Hematopoietic multipotent progenitor cell (in vitro differentiated cells): Measurements from ENCODE around the gene SMYD2. TPM values are rescaled to one million over a fixed set of nuclear protein-coding genes. Genes with fewer than 3 reads are reported as not detected.

Source experiments
- DNase-seq, 3 donors: peaks; one replicate each; pipeline ENCODE4 v3.0.0-alpha.2; 2011 to 2015; ENCODE audit warnings: low read depth in 2 of 3, low spot score in 2 of 3
- total RNA-seq: library from RNA; depleted of rRNA; stranded (reverse); fragments of >200 nt; gene quantifications from one replicate; pipeline ENCODE4 v1.2.3, GENCODE V29; 2012

Gene SMYD2
- total RNA-seq, 1 donor, result 7.3 TPM

DNA sequence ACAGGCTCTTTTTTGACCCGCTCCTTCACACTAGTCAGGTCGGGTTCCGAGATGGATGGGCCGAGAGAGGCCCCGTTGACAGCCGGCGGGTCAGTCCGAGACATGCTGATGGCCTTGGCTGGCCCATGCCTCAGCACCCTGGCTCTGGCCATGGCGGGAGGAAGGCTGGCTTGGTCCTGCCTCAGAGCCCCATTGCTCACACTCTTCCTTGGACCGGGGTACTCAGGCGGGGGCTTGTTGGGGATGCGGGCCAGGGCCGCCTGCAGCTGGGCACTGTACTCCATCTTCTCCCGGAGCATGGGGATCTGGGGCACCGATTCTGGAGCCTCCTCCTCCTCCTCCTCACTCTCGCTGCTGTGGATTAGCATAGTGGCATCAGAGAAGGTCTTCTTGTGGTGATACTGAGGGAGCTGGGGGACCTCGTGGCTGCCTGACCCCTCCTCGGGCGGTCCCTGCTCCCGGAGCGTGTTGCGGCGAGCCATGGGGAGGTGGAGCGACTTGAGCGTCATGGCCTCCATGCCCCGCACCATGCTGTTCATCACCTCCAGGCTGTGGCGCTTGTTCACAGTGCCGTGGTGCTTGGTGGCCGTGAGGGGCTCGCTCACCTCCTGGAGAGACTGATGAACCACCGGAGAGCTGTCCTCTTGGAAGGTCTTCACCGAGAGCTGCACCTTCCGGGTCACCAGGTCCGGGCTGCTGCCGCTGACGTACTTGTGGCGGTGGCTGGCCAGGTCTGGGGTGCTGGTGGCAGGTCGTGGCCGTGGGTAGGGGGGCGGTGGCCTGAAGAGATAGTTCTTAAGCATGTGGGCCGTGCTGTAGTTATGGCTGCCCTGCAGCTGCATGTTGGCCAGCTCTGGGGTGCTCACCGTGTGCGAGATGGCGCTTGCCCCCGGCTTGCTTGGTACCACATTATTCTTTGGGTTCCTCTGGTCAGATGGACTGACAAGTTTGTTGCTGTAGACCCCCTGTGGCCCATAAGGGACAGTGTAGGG, 102.7 kb downstream of the SMYD2 start:
- no peak for DNase-seq

DNA sequence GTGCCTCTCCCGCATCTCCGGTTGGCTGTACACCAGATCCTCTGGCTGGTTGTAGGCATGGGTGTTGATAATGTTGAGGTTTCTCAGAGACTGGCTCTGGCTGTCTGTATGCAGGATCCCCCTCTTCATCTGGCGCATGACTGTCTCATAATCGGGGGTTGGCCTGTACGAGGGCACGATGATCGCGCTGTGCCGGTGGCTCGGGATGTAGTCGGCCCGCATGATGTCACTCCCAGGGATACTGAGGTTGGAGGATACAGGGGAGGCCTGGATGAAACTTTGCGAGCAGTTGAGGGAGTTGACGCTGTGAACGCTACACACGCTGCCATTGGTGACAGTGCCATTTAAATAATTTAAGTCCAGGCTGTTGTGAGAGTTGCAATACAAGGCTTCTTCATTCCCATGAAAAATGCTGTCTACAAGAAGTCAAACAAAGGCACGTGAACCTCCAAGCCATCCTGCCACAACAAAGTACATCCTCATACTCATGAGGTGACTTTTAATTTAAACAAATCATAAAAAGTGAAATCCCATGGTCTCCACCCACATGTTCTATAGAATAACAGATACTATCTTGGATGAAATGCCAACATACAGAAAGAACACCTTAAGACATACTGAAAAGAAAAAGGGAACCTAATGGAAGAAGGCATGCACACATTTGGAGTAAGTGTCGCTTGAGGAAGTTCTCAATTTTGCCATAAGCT, 103.6 kb downstream of the SMYD2 start:
- no peak for DNase-seq

DNA sequence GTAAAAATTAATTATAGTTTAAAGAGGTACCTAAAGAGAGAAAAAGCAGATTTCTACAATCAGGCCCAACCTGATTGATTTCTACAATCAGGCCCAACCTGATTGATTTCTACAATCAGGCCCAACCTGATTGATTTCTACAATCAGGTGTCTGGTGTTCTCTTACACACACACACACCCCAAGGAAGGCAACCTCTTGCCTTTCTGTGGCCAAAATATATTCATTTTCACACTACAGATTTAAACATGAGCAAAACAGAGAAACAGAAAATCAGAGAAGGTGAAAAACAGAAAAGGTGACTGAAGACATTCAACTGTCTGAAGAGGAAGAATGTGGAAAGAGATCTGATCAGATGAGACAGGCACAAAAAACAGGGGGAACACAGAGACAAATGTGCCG, 104.5 kb downstream of the SMYD2 start:
- DNase-seq, result no peak

DNA sequence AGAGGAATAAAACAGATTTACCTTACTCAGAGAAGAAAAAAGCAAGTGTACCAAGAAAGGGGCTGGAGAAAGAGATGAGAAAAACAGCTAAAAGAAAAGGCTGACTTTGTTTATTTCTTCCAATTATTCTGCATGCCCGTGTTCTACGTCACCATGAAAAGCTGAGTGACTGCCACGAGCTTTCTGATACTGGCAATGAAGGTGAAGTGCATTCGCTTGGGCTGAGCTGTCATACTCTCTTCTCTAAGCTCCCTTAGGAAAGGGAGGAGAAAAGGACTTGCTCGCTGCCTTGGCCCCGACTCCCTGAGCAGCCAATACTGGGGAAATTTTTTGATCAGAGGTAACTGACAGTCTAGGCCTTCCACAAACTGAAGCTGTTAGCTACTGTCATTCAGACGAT, 105.4 kb downstream of the SMYD2 start:
- no peak for DNase-seq
